HL-60 (cell line): Measurements from ENCODE around the gene PLA2G4E.

Experiments used
- DNase-seq, 2 experiments: peaks; one replicate each; pipeline ENCODE4 v3.0.0-alpha.2; 2010 to 2020; ENCODE audit warnings: low read depth in 1 of 2, low spot score in 1 of 2
- H3K27ac ChIP-seq: fragments of 250-450 bp; sonication (Bioruptor Pico); replicated peaks from 2 replicates; pipeline ENCODE4 v1.5.1; 2020; ENCODE audit warnings: mild to moderate bottlenecking, moderate library complexity
- H3K27me3 ChIP-seq: fragments of 250-450 bp; sonication (Bioruptor Pico); 2 replicates; pipeline ENCODE4 v1.5.1; 2021; ENCODE audit warnings: mild to moderate bottlenecking, moderate library complexity; ENCODE audit not compliant: insufficient read depth, poor library complexity, severe bottlenecking
- H3K4me3 ChIP-seq: replicated peaks from 2 replicates; pipeline ENCODE4 v1.5.1; 2011; ENCODE audit warnings: mild to moderate bottlenecking, control low read depth, low read length; ENCODE audit not compliant: insufficient read depth
- GABPA ChIP-seq: IDR thresholded peaks from 2 replicates; pipeline ENCODE4 v1.6.1; 2012; ENCODE audit warnings: low read depth
- POLR2AphosphoS5 ChIP-seq: IDR thresholded peaks from 2 replicates; pipeline ENCODE4 v1.6.1; 2012; ENCODE audit warnings: low read depth
- REST ChIP-seq: IDR thresholded peaks from 2 replicates; pipeline ENCODE4 v1.6.1; 2012; ENCODE audit warnings: low read depth; ENCODE audit not compliant: insufficient replicate concordance
- SPI1 ChIP-seq: IDR thresholded peaks from 2 replicates; pipeline ENCODE4 v1.6.1; 2012; ENCODE audit warnings: low read depth, mild to moderate bottlenecking, borderline replicate concordance
- TF ChIP-seq, protein P1 (sequence below): IDR thresholded peaks from one replicate; pipeline ENCODE4 v1.5.1; 2011; ENCODE audit warnings: low read length, control low read depth, inconsistent platforms; ENCODE audit not compliant: insufficient read depth

The PLA2G4E gene

DNA sequence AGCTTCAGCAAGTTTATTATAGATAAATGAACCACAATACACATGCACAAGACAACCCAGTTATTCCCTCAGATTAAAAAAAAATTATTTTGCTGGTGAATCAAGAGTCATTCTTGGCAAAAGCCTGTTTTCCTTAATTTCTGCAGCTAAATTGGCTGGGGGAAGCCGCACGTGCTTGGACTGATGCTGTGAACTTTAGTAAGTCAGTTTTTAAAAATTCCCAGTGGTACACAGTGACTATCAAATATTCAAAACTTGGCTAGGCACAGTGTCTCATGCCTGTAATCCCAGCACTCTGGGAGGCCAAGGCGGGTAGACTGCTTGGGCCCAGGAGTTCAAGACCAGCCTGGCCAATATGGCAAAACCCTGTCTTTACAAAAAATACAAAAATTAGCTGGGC, 72.4 kb downstream of the PLA2G4E start:
- Histone ChIP-seq H3K27me3 (no peaks in the 10 kb centered on the region), H3K4me3 (no peak overlapping the region), H3K27ac (no peak overlapping the region)
- TF ChIP-seq REST, result no peak
- TF ChIP-seq, protein P1, sequence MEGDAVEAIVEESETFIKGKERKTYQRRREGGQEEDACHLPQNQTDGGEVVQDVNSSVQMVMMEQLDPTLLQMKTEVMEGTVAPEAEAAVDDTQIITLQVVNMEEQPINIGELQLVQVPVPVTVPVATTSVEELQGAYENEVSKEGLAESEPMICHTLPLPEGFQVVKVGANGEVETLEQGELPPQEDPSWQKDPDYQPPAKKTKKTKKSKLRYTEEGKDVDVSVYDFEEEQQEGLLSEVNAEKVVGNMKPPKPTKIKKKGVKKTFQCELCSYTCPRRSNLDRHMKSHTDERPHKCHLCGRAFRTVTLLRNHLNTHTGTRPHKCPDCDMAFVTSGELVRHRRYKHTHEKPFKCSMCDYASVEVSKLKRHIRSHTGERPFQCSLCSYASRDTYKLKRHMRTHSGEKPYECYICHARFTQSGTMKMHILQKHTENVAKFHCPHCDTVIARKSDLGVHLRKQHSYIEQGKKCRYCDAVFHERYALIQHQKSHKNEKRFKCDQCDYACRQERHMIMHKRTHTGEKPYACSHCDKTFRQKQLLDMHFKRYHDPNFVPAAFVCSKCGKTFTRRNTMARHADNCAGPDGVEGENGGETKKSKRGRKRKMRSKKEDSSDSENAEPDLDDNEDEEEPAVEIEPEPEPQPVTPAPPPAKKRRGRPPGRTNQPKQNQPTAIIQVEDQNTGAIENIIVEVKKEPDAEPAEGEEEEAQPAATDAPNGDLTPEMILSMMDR, result no peak
- no peak for TF ChIP-seq SPI1
- TF ChIP-seq GABPA, result no peak
- no peak for TF ChIP-seq POLR2AphosphoS5
- no peak for DNase-seq

- no peak overlapping the region for H3K27ac ChIP-seq
- TF ChIP-seq POLR2AphosphoS5 (no peak), SPI1 (no peak), GABPA (no peak), REST (no peak)
- TF ChIP-seq, protein P1, result no peak
- no peaks in the 10 kb centered on the region for H3K27me3 ChIP-seq
- no peak overlapping the region for H3K4me3 ChIP-seq
- DNase-seq, result no peak
Measured at GRCh38 chr15:41946970-41947369, 73.9 kb downstream of the PLA2G4E start.

- H3K27ac ChIP-seq, result no peak overlapping the region
- no peaks in the 10 kb centered on the region for H3K27me3 ChIP-seq
- no peak for DNase-seq
- H3K4me3 ChIP-seq, result no peak overlapping the region
- TF ChIP-seq GABPA, result no peak
- TF ChIP-seq SPI1, result no peak
- no peak for TF ChIP-seq REST
- TF ChIP-seq, protein P1, result no peak
- no peak for TF ChIP-seq POLR2AphosphoS5
Measured at GRCh38 chr15:41945731-41946130, 75.1 kb downstream of the PLA2G4E start.
